ENCODE measurements around the gene ARMC6.

ARMC6 gene

DNA sequence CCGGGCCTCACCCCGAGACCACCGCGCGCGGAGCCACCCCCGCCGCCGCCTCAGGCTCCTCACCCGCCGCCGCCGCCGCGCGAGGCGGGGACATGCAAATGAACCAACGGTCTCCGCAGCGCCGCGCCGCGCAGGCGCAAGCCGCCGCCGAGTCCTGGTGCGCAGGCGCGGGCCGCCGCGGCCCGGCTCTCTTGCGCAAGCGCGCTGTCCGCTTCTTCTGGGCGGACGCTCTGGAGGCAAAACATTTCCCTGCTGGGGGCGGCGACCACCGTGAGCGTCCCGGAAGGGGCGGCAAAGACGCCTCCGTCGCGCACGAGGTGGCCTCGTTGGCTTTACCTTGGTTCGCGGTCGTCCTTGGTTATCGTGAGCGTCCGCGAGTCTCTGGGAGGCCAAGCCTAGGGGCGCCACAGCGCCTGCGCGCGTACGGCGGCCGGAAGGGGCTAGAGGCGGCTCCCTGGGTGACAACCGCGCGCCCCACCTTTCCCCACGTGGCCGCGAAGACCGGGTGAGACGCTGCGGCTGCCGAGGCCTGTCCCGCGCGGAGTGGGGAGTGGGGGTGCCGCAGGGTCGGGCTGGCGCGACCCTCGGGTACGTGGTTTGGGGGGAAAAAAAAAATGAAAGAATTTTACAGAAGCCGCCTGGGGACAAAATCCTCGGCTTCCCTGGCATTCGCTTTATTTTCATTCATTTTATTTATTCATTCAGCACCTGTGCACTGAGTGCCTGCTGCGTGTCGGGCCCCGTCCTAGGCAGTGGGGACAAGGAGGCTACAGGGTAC lies at the start of gene ARMC6, which contains the start of gene SUGP2:
Gene ARMC6, plus strand, starts transcription at position 178 of the 778 bp plus-strand sequence. CDS start 607 bp downstream, outside the sequence.
Gene SUGP2, minus strand, starts transcription at position 92 of the 778 bp plus-strand sequence. CDS start 2,446 bp downstream, outside the sequence.
- peak; percentile 89 for DNase-seq

GRCh38 chr19:18984251-18984650 lies 49.2 kb upstream of the ARMC6 start:
- DNase-seq, result no peak

- no peak for DNase-seq
Observed at GRCh38 chr19:18985257-18985656, 48.1 kb upstream of the ARMC6 start.

DNA sequence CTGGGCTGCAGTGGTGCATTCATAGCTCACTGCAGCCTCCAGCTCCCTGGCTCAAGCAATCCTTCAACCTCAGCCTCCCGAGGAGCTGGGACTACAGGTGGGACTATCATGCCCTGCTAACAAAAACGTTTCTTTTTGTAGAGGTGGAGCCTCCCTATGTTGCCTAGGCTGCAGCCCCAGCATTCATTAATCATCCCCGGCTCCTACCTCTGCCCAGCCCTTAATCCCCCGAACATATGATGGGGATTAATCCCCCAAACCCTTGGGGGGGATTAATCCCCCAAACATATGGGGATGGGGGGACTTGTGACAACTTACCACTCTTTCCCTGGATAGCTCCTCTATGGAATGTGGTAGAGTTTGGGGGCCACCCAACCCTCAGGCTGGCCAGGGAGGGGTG lies 45.9 kb upstream of the ARMC6 start:
- no peak for DNase-seq

DNA sequence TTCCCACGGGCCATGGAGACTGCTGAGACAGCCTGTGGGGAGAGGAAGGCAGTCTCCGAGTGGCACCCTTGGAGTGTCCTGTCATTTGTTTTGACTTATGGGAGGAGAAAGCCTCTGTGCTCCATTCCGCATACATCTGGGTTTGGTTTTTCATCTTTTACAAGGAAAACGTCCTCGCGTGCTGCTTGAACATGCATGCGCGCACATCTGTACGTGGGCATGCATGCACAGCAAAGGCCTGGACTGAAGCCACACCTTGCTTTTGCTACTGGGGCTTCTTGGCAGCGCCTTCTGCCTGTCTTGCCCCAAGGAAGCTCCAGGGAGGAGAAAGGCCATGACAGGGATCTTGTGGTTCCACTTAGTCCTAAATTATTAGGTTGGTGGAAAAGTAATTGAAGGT lies 44.1 kb upstream of the ARMC6 start:
- DNase-seq, result no peak

DNA sequence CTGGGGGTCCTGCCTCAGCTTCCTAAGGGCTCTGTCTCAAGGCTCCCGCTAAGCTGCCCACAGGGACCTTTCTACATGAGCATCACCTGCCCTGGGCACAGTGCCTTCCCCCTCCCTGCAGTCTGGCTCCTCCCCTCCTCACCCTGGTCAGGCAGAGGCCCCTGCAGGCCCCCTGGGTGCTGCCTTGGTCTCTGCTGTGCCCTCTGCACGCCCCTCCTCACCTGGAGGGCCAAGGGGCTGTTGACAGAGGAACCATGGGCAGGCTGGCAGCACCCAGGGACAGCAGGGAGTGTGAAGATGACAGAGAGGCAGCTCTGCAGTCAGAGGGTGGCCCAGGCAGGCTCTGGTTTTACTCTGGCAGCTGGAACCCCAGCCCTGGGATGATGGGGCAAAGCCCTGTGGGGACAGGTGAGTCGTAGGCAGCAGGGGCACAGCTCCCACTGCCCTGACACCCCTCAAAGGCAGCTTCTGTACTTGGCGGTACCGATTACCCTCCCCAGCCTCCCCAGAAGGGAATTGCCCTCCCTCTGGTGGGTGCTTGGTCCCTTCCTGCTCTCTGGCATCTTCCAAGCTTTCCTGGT lies 43.2 kb upstream of the ARMC6 start:
- no peak for DNase-seq

DNA sequence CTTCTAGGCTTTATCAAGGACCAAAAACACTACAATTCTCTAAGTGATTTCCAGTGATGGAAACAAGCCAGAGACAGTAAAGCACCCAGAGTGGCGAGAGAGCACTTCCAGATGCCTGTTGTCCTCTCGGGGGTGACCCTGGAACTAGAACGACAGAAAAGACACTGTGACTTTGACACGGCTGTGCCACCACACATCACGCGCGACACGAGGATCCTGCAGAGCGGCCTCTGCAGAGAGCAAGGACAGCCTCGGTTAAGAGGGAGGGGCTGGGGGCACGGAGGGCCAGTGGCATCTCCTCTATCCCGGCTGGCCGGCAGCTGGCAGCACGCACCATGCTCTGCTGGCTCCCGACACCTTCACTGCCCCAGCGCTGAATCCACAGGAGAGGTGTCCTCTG lies 42.4 kb upstream of the ARMC6 start:
- DNase-seq, result no peak

GRCh38 chr19:18991468-18991867 lies 41.9 kb upstream of the ARMC6 start:
- no peak for DNase-seq

DNA sequence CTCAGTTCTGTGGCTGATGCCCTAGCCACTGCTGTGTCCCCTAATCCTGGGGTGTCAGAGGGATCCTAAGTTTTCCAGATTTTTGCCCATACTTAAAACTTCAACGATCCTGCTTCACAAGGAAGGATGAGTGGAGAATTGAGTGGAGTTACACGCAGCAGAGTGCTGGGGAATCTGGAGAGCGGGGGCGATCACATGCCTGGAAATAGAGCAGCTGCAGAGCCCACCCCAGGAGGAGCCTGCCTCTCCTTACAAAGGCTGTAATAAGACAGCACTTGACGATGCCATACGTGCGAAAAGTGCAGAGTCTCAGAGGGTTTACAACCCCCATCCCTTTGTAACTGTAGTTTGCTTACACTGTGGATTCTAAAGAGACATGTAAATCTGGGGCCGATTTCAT lies 40.7 kb upstream of the ARMC6 start:
- no peak for DNase-seq

DNA sequence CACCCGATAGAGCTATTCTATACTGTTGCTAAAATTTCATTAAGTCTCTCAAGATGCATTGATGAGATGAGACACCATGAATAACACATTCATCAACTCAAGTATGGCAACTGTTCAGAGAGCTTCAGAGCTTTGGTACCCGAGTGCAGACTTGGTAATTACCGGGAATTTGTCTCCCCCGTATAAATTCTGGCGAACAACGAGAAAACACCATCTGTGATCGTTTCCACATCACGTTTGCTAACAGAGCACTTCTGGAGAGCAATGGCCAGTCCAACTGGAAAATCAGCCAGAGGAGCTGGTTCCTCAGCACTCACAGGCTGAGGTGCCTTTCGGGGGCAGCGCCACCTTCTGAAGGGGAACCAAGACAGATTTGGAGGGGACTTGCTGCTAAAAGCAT lies 40.3 kb upstream of the ARMC6 start:
- DNase-seq, result peak; percentile 80

GRCh38 chr19:18995804-18996241 lies 37.6 kb upstream of the ARMC6 start:
- peak; percentile 54 for DNase-seq

- no peak for DNase-seq
Observed at GRCh38 chr19:18996351-18996750, 37.1 kb upstream of the ARMC6 start.

DNA sequence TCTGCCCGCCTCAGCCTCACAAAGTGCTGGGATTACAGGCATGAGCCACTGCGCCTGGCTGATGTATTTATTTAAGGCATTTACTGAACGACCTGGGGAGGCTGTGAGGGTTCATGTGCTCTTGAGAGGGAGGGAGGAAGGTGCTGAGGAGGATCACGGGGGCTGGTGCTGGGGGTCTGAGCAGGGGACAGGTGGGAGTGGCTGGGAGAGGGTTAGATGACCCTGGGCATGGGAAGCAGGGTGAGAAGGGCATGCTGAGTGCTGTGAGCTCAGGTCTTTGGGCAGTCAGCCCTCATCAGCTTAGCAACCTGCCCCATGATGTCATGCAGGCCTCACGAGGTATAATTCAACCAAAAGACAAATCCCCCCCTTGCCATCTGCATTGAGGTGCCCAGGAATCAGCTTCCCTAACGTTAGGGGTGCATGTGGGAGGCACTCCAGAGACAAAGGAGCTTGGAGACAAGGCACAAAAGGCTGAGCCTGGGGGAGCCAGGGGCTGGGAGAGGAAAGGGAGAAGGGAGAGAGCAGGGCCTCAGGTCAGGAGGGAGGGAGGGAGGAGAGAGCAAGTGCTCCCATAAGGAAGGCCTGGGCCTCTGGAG lies 36.5 kb upstream of the ARMC6 start:
- DNase-seq, result no peak

GRCh38 chr19:18998276-18998675 lies 35.1 kb upstream of the ARMC6 start:
- no peak for DNase-seq

- no peak for DNase-seq
Observed at GRCh38 chr19:18999016-18999758, 34.2 kb upstream of the ARMC6 start.

- DNase-seq, result no peak
Observed at GRCh38 chr19:18999896-19000620, 33.3 kb upstream of the ARMC6 start.

DNA sequence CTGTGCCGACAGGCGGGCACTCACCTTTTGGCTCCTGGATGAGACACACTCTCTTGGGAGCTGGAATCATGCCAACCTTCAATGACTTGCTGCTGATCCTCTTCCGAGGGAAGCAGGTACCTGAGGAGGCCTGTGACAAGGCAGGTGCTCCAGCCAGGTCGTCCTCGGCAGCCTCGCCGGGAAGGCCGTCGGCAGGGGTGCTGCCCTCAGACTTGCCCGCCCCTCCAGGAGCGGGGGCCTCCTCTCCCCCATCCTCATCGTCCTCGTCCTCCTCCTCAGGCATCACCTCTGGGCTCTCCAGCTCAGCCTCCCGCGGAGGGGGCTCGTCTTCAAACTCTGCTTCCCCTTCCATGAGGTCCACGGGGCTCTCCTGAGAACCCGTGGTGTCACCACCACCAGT lies 29.3 kb upstream of the ARMC6 start:
- no peak for DNase-seq

DNA sequence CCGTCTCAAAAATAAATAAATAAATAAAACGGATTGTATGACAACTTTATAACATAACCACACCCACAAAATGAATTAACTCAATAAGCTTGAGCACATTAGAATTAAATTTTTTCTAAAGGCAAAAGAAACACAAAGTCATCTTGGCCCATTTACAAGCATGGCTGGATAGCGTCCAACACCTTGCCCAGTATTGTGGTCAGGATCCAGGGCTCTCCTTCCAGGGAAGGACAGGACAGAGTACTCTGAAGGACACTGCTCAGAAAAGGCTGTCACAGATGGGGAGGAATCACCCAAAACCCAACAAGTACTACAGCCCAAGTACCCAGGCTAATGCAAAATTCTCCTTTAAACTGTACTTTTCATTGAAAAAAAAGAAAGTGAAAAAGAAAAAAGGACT lies 27.2 kb upstream of the ARMC6 start:
- no peak for DNase-seq

GRCh38 chr19:19009951-19010350 lies 23.5 kb upstream of the ARMC6 start:
- DNase-seq, result no peak

- no peak for DNase-seq
Observed at GRCh38 chr19:19010551-19010950, 22.9 kb upstream of the ARMC6 start.

DNA sequence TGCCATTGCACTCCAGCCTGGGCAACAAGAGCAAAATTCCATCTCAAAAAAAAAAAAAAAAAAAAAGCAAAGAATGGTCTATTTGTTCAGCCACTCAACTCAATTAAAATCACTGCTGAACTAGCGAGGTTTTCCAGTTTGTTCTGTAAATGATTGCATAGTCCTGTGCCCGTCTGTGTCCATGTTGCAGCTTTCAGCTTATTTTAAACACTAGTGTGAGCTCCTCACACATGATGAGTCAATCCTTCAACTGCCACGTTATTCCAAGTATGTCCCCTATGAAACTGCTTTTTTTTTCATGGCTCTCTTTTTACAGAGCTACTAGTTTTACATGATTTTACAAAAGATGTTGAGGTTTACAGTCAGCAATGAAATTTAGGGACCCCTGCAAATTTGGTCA lies 12.3 kb upstream of the ARMC6 start:
- DNase-seq, result no peak

DNA sequence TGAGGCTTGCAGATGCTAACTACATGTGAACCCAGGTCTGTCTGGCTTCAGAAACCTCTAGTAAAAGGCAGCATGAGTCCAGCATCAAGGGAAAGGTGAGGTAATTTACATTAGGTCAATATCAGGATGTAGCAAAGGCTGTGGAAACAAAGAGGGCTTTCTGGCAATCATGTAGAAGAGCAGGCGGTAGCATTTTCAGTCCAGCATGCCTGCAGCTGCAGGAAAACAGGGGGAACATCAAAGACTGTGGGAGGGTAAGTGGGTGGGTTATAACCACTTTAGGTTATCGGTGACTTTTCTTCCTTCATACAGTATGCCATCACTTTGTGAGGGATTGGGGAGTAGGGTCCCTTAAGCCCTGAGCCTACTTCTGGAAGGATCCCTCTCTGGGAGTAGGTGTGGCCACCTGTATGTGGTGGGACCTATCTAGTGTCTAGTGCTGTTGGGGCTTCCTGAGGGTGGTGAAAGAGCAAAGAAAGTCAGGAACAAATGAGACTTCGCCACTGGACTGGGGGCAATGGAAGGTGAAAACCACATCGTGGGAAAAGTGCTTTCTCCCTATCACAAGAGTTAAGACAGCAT lies 10.9 kb upstream of the ARMC6 start:
- no peak for DNase-seq
